AG09309 (cell line): Measurements from ENCODE around the gene MKX.
"Not testable (repeated sequence)": the region's sequence is repeated elsewhere in the genome, so short reads cannot be mapped to it uniquely, and the experiment has no call there.

ENCODE experiments used
- DNase-seq: peaks from one replicate; pipeline ENCODE4 v3.0.0-alpha.2; 2010; ENCODE audit warnings: low read depth
- H3K4me3 ChIP-seq: 2 replicates; pipeline ENCODE4 v1.5.1; 2011; ENCODE audit warnings: mild to moderate bottlenecking, low read depth, low read length, moderate library complexity; ENCODE audit not compliant: control insufficient read depth
- CTCF ChIP-seq: IDR thresholded peaks from 2 replicates; pipeline ENCODE4 v1.5.1; 2011; ENCODE audit warnings: mild to moderate bottlenecking, low read depth, low read length, inconsistent platforms; ENCODE audit not compliant: insufficient read depth, control insufficient read depth; ENCODE audit errors: missing control alignments

Gene MKX

GRCh38 chr10:27687743-27688142 is 57.9 kb downstream of the MKX start:
- no peak overlapping the region for H3K4me3 ChIP-seq
- TF ChIP-seq CTCF = no peak
- no peak for DNase-seq

- H3K4me3 ChIP-seq = no peak overlapping the region
- no peak for DNase-seq
Observed at GRCh38 chr10:27687326-27687725, 58.3 kb downstream of the MKX start.

GRCh38 chr10:27685681-27686080 is 59.9 kb downstream of the MKX start:
- H3K4me3 ChIP-seq = no peak overlapping the region
- no peak for DNase-seq
- TF ChIP-seq CTCF = no peak

More at GRCh38 chr10:27687326-27687725, 58.3 kb downstream of the MKX start:
- TF ChIP-seq CTCF = no peak

GRCh38 chr10:27683226-27683625 is 62.4 kb downstream of the MKX start:
- no peak for DNase-seq
- TF ChIP-seq CTCF = no peak
- H3K4me3 ChIP-seq = no peak overlapping the region

- DNase-seq, H3K4me3 ChIP-seq: not testable (repeated sequence)
Observed at GRCh38 chr10:27681795-27682194, 63.8 kb downstream of the MKX start.

- peak; percentile 4 for TF ChIP-seq CTCF
- no peak for DNase-seq
- no peak overlapping the region for H3K4me3 ChIP-seq
Observed at GRCh38 chr10:27680691-27681605, 64.7 kb downstream of the MKX start.

GRCh38 chr10:27680006-27680557 is 65.5 kb downstream of the MKX start:
- H3K4me3 ChIP-seq = no peak overlapping the region
- TF ChIP-seq CTCF = no peak
- DNase-seq = no peak
